T-helper 2 cell (primary cell): ENCODE results near the gene SLC14A1.
"Not testable (repeated sequence)": the region's sequence is repeated elsewhere in the genome, so short reads cannot be mapped to it uniquely, and the experiment has no call there.

ENCODE experiments used
- DNase-seq, 5 experiments: peaks; one replicate each; pipeline versions ENCODE4 v3.0.0 to v3.0.0-alpha.2; 2012 to 2022

Gene SLC14A1

GRCh38 chr18:45724601-45725000, 620 bp downstream of the SLC14A1 start:
- DNase-seq, result no peak

GRCh38 chr18:45725336-45725735, 1.4 kb downstream of the SLC14A1 start:
- no peak for DNase-seq

GRCh38 chr18:45726603-45727002, 2.6 kb downstream of the SLC14A1 start:
- DNase-seq, result no peak

DNA sequence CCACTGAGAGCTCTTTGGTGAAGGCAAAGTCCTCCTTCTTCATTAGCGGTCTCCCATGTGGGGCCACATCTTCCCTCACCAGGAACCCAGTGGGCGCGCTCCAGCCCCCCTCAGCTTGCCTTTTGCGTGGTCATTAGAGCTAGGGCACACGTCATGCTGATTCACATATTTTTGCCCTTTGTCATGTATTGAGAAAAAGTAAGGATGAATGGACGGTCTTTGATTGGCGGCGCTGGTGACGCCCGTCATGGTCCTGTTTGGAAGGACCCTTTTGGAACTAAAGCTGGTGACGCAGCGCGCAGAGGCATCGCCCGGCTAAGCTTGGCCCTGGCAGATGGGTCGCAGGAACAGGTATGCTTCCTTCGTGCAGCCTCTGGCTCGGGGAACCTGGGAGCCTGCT, 3.1 kb downstream of the SLC14A1 start:
- no peak for DNase-seq

GRCh38 chr18:45728336-45729010, 4.5 kb downstream of the SLC14A1 start:
- no peak for DNase-seq

DNA sequence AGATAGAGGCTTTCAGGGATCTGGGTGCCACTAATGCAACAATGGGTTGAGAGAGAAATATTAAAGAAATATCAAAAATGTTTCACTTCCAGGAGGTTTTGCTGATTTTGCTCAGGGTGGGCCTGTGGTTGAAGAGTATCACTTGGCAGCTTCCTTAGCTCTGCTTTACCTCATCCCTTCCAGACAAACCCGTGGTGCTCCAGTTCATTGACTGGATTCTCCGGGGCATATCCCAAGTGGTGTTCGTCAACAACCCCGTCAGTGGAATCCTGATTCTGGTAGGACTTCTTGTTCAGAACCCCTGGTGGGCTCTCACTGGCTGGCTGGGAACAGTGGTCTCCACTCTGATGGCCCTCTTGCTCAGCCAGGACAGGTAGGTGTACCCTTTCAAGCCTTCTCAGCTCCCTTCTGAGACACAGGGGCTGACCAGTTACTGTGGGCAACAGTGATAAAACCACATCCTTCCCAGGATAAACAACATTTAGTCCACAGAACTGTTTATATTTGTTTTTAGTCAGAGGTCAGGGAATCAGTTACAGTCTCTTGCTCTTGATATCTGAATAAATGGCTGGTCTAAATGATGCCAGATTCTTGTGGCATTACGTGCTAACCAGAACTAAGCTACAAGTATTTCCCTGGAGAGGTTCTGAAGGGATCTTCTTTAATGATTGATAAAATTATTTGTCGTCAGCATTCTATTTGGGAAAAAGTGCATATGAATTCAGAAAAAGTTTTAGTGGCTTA, 7.0 kb downstream of the SLC14A1 start:
- no peak for DNase-seq

DNA sequence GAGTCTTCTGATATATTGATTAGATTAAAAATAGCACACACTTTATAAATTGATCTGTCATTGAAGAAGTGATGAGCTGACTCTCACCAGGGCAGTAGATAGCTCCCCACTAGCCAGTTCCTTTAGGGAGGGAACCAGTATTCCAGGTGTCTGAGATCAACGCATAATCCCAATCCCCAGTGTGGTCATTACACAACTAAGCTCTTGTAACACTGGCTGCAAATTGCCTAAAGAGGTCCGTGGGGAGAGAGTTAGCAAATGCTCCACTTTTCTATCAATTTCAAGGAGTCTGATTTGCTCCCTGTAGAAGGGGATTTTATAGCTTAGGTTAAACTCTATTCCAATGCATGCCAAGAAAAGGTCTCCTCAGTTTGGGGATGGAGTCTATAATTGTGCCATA, 7.7 kb downstream of the SLC14A1 start:
- no peak for DNase-seq

GRCh38 chr18:45733535-45733934, 9.6 kb downstream of the SLC14A1 start:
- no peak for DNase-seq

GRCh38 chr18:45734505-45734904, 10.5 kb downstream of the SLC14A1 start:
- DNase-seq, result no peak

DNA sequence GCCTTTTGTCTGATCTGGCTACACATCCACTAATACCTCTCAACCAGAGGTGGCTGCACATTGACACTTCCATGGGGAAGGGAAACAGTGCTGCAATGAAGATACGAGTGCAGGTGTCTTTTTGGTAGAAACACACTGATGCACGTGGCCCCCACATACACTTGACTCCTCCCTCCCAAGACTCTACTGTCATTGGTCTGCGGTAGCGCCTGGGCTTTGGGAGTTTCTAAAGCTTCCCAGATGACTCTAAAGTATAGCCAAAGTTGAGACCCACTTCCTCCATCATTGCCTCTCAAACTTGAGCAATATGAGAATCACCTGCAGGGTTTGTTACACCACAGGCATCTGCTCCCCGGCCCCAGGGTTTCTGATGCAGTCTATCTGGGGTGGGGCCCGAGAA, 11.0 kb downstream of the SLC14A1 start:
- no peak for DNase-seq

- no peak for DNase-seq
Observed at GRCh38 chr18:45738660-45739059, 14.7 kb downstream of the SLC14A1 start.

DNA sequence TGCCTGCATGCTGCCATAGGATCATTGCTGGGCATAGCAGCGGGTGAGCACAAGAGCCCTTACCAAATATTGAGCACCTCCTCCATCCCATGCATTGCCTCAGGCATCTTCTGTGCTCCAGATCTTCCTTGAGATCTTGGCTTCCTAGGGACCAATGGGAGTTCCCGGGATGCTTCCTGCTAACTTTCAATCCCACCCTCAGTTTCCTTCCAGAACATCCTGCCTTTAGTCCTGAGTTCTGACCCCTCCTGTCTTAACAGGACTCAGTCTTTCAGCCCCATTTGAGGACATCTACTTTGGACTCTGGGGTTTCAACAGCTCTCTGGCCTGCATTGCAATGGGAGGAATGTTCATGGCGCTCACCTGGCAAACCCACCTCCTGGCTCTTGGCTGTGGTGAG, 15.3 kb downstream of the SLC14A1 start:
- DNase-seq, result no peak

DNA sequence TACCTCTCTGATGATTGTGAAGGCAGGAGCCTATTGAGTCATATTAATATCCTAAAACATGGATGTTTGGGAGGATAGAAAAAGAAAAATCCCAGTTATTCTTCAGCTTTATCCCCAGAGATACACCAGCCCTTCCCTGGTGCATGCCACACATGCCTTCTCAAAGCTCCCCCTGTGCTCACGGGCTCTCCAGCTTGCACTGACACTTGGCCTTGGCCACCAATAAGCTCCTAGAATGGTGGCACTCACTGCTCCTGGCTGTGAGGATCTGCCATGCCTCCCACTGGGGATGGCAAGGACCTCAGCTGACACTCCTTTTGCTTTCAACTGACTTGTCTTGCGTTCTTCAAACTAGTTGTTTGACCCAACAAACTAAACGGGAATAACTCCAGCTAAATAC, 15.9 kb downstream of the SLC14A1 start:
- no peak for DNase-seq

DNA sequence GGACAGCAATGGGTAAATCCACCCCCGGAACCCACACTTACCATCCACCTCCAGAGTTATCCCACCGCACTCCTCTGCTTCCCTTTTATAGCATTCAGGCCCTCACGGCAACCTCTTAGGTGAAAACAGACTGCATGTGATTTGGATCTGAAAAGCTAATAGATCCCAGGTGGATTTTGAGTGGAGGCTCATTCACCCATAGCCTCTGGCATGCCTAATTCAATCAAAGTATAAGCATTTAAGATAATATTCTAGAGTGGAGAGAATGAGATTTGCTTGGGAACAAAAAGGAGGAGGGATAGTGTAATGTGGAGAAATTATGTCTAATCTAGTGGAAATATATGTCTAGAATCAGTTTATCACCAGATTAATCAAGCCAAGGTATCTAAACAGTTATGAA, 17.1 kb downstream of the SLC14A1 start:
- no peak for DNase-seq

GRCh38 chr18:45745817-45746461, 22.0 kb downstream of the SLC14A1 start:
- DNase-seq, result no peak

DNA sequence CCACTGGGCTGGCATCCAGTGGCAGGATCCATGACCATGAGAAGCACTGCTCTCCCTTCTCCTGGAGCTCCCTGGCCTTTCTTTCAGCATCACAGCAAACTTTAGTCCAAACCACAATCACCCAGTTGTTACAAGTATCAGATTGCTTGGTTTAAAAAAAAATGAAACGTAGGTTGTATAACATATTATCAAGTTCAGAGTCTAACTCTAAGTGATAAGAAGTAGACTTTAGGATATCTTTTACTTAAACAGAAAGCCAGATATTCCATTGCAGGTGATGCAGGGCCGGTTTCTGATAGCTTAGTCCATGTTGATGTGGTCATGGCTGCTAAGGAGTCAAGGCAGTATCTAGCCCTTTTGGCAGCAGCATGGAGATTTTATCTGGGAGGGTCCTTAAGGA, 24.5 kb downstream of the SLC14A1 start:
- no peak for DNase-seq

GRCh38 chr18:45749918-45750689, 26.1 kb downstream of the SLC14A1 start:
- DNase-seq, result no peak

DNA sequence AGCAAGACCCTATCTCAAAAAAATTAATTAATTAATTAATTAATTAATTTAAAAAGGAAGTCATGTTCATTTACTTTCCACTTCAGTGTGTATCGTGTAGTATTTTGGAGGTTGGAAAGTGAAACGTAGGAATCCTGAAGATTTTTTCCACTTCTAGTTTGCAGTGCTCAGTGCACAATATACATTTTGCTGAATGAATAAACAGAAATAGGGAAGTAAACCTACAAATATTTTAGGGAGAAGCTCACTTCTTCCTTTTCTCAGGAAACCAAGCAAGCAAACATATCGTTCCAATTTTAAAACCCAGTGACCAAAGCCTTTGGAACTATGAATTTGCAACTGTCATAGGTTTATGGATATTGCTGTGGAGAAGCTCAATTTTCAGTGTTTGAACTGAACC, 27.8 kb downstream of the SLC14A1 start:
- no peak for DNase-seq

- no peak for DNase-seq
Observed at GRCh38 chr18:45752681-45753080, 28.7 kb downstream of the SLC14A1 start.

DNA sequence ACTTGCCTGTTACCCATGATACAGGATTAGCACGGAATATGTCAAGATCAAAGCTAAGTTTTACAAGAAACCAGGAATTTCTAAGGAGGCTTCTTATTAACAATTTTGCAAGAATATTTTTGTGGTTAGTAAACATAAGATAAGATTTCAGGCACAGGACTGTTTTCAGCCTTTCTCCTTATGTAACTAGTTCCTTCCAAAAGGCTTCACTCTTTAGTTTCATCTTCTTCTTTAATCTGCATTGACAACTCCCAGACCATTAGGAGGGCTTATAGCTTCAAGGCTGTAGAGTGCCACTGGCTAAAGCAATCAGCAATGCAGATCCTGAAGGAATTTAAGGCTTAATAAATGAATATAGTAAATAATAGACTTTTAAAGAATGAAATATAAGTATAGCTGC, 29.3 kb downstream of the SLC14A1 start:
- DNase-seq, result no peak

DNA sequence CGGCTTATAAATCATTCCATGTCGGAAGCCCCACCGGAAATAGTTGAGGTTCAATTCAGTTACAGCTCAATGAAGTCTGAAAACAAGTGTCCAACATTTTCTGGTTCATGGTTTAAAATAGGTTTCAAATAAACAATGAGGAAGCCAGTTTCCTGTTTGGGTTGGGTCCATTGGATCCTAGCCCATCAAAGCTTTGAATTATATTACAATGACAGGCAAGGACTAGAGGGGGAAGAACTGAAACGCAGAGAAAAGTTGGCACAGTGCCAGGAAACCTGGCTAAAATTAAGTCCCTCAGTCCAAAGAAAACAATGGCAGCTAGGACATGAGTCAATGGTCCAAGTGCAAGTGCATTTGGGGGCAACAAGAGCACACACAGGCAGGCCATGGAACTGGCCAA, 32.0 kb downstream of the SLC14A1 start:
- no peak for DNase-seq

- DNase-seq, result no peak
Observed at GRCh38 chr18:45757005-45757404, 33.0 kb downstream of the SLC14A1 start.

DNA sequence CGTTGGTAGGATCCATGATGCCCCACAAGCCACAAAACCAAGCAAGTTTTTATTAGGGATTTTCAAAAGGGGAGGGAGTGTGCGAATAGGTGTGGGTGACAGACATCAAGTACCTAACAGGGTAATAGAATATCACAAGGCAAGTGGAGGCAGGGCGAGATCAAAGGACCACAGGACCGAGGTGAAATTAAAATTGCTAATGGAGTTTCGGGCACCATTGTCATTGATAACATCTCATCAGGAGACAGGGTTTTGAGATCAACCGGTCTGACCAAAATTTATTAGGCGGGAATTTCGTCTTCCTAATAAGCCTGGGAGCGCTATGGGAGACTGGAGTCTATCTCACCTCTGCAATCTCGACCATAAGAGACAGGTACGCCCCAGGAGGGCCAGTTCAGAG, 33.7 kb downstream of the SLC14A1 start:
- not testable (repeated sequence) for DNase-seq
